ENCODE results near the gene RSPO3. TPM values are rescaled to one million over a fixed set of nuclear protein-coding genes. Genes with fewer than 3 reads are reported as not detected.

Gene RSPO3
- total and polyA plus RNA-seq, 9 of the 15 experiments (the other 6 are each of a cell fraction or from before 2014, with no cell fraction given), result not detected

GRCh38 chr6:127131772-127132376 lies 13.4 kb downstream of the RSPO3 start:
- H3K4me3 ChIP-seq, result no peak overlapping the region
- in situ Hi-C loops (cut with MboI), result no loop called here
- FAIRE-seq, result no peak
- intact Hi-C loops (cut with micrococcal nuclease), result no loop called here
- H3K9ac ChIP-seq (ENCODE audit: insufficient read depth in 1 of 2, low read depth in 2 of 2, low read length in 2 of 2), result no peak overlapping the region
- ChIA-PET POLR2A (no interaction called here), CTCF (ENCODE audit: low intra/inter-chr PET ratio) (no interaction called here)
- no peaks in the 10 kb centered on the region for H4K20me1 ChIP-seq (replicated peaks; ENCODE audit: control insufficient read depth, insufficient read depth, low read length)
- ATAC-seq, result no peak
- H3K79me2 ChIP-seq (ENCODE audit: control insufficient read depth, insufficient read depth, low read length), result no peaks in the 10 kb centered on the region
- TF ChIP-seq CXXC5 (CRISPR knock-in tag; IDR thresholded peaks at IDR 0.05) (no peak), TRIM24 (IDR thresholded peaks at IDR 0.05) (no peak), PKNOX1 (IDR thresholded peaks at IDR 0.05) (no peak), PCBP1 (IDR thresholded peaks at IDR 0.05; ENCODE audit: low read depth, low read length, poor library complexity, severe bottlenecking) (no peak), HMG20A (CRISPR knock-in tag; conservative IDR thresholded peaks at IDR 0.05) (no peak), HDAC8 (tag; IDR thresholded peaks at IDR 0.05) (no peak)
- no peak overlapping the region for H2AFZ ChIP-seq (ENCODE audit: low read depth, low read length)
- no peak overlapping the region for H3K4me2 ChIP-seq (ENCODE audit: insufficient read depth, low read length)
- no peaks in the 10 kb centered on the region for H3K27me3 ChIP-seq (ENCODE audit: control insufficient read depth in 2 of 2, insufficient read depth in 2 of 2, low read length in 2 of 2)
- H3K4me1 ChIP-seq (replicated peaks in 1 of 2; ENCODE audit: control insufficient read depth in 2 of 2, insufficient read depth in 2 of 2, low read length in 2 of 2), result no peaks in the 10 kb centered on the region
- no peak overlapping the region for H3K27ac ChIP-seq (ENCODE audit: extremely low read depth, low read depth, low read length)
- H3K36me3 ChIP-seq (ENCODE audit: control insufficient read depth, insufficient read depth, low read length), result no peaks in the 10 kb centered on the region
- H3K9me1 ChIP-seq (ENCODE audit: control insufficient read depth, insufficient read depth, low read length), result no peaks in the 10 kb centered on the region
- BruUV-seq (replicated peaks), result no TSS peak
- no peak for DNase-seq (ENCODE audit: extremely low read depth in 1 of 4, low spot score in 3 of 4)
- H3K9me3 ChIP-seq (replicated peaks; ENCODE audit: control insufficient read depth, insufficient read depth, low read depth, low read length), result no peaks in the 10 kb centered on the region

Data from K562 (cell line).